ENCODE measurements around the gene ZNF3.

DNA sequence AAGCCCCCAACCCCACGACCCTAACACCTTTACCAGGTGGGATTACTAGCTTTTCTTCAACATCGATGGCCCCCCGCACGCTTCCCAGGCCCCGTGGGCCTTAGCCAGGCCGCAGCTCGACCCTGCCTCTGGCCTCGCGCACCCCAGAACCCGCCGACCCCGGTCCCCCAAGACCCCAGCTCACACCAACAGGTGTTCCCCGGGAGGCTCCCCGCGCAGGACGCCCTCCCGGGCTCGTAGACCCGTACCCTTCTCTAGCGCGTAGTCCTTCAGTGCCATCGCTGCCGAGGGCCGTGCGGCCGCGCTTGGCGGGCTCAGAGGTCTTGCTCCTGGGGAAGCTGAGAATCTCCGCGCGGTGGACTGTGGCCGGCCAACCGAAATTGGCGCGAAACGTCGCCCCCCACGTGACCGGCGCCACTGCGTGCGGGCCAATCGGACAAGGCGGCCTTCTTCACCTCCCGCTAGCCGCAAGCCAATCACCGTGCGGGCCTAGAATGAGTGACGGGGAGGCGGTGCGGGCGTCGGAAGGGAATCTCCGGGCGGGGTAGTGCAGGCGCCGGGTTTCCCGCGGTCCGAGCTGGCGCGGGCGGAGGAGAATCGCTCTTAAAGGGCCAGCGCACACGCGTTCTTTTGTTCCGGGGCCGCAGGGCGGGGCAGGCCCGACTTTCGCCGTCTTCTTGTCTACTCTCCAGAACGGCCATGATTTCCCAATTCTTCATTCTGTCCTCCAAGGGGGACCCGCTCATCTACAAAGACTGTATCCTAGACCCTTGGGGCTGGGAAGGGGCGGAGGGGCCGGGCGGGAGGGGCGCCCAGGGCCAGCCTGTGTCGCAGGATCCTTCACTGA is 19.7 kb upstream of the ZNF3 start, which contains the start of the genes AP4M1 and MCM7:
- TF ChIP-seq CTCF (IDR thresholded peaks at IDR 0.05) (no peak), POLR2A (IDR thresholded peaks at IDR 0.05) (no peak)
